ENCODE data around the gene YTHDC1.
"Not testable (repeated sequence)": the region's sequence is repeated elsewhere in the genome, so short reads cannot be mapped to it uniquely, and the experiment has no call there.

YTHDC1 gene

DNA sequence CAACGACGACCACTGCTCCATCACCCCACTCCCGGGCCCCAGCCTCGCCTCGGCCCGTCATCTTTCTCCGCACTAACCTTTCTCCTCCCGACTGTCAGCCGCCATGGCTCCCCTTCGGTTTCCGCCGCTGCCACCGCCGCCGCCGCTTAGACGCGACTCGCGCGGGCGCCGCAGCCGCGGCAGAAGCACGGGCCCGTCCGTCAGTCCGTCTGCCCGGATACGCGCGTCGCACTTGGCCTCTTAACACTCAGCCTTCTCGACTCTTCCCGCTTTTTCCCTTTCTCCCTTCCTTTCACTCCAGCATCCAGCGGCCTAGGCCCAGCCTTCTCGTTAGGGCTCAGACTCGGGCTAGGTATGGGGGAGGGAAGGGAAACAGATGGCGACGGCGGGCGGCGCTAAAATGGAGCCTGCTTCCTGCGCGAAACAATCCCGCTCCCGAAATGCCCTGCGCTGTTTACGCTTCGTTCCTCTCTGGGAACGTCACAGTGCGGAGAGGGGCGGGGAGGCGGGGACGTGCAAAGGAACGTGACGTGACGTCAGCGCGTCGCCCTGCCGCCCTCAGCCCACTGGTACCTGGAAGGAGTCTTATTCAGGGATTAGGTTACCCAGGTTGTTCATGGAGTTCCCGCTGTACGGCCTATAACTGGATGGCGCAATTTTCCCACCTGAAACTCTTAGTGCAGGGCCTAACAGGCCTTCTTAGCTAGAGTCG is at the start of gene YTHDC1:
Gene YTHDC1 (minus strand): TSS at position 442 of the 712 bp plus-strand sequence. CDS start 337 bp downstream, at position 105.
- peak; percentile 96 for DNase-seq

DNA sequence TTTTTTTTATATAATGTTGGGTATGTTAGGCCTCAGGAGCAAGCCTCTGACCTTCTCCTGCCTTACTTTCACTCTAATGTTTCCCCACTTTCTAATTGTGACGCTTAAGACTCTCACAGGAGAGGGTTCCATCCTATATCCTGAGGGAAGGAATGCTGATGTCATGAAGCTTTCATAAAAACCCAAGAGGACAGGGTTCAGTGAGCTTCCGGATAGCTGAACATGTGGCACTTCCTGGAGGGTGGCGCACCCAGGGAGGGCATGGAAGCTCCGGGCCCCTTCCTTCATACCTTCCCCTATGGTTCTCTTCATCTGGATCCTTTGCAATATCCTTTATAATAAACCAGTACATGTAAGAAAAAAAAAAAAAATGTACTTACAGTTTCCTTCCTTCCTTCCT is 49.4 kb upstream of the YTHDC1 start:
- no peak for DNase-seq

DNA sequence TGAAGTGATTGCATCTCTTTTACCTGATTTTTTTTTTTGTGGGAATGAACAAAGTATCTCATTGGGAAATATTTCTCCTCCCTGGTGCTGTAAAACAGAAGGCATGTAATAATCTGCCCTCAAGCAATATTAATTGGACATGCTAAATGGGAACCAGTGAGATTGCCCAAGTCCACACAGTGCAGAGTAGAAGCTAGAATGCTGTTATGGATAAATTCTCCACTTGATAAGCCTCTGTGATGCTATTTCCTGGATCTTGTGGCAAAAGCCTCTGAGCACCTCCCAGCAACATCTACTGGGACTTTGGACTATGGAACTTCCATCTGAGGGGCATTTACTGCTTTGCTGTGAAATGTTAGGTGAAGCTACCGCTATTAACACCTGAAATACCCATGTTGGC is 46.9 kb upstream of the YTHDC1 start:
- DNase-seq: no peak

DNA sequence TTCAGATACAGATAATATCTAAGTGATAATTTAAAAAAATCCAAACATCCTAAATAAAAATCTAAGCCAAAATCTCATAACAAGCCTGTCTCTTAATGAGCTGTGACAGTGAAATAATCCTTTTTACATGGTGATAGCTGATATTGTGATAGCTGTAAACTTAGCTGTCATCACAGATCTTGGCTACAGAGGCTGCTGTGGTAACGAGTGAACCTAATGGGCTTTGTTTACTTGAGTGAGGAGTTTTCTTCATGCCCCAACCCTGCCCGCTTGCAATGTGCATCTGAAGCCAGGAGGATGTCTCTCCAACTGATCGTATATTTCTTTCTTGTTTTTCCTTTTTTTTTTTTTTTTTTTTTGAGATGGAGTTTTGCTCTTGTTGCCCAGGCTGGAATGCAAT is 41.5 kb upstream of the YTHDC1 start:
- no peak for DNase-seq

DNA sequence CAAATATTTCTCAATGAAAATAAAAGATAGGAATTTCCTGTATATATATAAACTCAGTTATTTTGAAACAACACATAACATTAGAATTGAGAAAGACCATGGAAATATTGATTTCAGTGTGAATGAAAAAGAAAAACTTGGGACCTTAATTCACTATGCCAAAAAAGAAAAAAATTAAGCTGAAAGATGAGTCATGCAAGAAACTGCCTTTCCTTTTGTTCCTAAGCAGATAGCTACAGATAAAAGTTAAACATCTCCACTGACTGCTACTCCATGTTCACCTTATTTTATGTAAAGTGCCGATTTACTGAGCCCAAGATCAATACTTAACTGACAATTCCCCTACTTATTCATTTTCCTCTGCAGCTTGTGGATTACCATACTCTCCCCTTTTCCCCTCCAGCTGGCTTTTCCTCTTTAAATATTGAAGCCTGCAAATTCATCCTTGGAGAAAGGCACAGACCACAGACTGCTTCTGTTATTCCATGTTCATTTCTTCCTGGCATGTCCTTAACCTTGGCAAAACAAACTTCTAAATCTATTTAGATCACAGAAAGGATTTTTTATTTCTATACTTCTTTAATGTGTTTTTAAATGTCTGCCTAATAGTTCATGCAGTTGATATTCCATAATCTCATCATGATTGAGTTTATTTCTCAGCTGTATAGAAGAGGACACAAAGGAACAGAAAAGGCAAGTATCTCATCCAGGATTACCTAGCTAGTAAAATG is 40.5 kb upstream of the YTHDC1 start:
- no peak for DNase-seq

DNA sequence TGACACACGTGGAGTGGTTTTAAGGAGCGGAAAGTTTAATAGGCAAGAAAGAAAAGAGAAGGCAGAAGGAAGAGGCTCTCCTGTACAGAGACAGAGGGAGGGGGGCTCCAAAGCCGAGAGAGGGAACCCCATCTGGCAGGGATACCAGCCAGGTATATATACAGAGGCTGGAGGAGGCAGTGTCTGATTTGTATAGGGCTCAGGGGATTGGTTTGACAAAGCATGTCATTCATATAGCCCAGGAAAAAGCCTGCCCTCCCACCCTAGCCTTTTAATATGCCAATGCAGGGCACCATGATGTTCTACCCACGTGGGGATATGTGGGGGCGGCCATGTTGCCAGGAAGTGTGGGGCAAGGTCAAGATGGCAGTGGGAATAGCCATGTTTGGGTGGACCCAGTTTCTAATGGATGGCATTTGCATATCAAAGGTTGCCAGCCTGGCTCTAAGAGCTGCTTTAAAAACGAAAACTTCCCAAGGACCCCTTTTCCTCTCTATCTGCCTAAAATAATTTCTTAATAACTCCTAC is 39.6 kb upstream of the YTHDC1 start:
- not testable (repeated sequence) for DNase-seq

DNA sequence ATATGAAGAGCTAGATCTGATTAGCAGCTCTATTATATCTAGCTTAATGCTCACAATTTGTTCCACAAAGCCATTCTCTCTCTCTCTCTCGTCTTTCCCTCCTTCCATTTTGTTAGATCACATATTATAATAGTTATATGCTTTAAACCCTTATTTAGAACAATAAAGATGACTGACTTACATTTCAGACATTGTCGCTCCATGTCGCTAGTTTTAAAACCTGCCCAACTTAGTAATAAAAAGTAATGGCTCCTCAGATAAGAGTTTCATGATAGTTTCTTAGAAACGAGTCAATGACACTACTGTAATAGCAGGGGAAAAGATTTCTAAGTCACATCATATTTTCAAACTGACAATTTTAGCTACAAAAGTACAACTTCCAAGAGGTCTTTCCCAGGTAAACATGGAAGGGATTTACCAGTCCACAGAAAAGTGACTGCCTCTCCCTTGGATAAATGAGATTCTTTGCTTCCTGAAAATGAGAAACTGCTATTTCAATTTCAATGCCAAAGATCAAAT is 38.5 kb upstream of the YTHDC1 start:
- no peak for DNase-seq

DNA sequence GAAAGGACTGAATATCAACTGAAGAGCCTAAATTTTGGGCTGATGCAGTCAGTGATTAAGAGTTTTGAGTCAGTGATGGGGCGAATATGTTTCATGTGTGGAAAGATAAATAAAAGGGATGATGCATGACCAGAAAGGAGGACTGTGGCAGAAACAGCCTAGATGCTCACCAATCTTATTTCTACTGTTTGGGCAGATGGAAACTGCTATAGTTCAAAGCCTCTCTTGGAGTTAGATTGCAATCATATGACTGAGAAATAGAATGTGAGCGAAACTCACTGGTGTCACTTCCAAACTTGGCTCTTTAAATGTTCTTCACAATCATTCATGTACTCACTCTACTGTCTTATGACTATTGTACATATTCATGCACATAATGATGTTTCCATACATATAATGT is 35.4 kb upstream of the YTHDC1 start:
- DNase-seq: no peak

DNA sequence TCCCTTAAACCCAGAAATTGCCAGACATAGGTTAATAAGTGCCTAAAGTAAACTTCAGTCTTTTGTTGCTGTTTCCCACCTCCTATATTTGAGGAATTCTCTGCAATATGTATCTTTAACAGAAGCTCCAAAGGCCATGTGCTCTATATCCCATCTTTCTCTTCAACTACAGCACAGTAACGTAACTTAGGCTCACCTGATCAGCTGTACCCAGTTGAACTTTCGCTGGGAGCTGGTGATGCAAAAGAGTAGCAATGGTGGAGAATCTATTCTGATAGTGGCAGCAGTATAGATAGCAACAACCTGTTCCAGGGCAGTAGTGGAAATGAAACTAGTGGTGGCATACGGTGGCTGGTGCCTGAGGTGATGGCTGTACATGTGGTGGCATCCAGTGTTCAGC is 33.2 kb upstream of the YTHDC1 start:
- DNase-seq: no peak

DNA sequence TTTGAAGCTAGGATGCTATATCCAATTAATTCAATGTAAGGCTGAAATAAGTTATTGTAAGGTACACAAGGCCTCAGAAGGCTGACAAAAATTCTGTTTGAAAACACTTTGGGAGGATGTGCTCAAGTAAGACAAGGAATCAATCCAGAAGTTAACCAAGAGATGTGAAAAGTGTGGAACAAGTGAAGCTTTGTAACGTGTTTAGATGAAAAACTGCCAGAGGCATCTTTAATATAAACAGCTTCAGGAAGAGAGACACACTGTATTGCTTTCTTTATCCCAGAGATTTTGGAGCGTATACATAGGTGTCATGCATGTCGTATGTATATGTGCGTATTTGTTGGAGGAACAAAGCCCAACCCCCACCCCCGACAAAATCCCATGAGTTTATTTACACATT is 28.3 kb upstream of the YTHDC1 start:
- DNase-seq: no peak

DNA sequence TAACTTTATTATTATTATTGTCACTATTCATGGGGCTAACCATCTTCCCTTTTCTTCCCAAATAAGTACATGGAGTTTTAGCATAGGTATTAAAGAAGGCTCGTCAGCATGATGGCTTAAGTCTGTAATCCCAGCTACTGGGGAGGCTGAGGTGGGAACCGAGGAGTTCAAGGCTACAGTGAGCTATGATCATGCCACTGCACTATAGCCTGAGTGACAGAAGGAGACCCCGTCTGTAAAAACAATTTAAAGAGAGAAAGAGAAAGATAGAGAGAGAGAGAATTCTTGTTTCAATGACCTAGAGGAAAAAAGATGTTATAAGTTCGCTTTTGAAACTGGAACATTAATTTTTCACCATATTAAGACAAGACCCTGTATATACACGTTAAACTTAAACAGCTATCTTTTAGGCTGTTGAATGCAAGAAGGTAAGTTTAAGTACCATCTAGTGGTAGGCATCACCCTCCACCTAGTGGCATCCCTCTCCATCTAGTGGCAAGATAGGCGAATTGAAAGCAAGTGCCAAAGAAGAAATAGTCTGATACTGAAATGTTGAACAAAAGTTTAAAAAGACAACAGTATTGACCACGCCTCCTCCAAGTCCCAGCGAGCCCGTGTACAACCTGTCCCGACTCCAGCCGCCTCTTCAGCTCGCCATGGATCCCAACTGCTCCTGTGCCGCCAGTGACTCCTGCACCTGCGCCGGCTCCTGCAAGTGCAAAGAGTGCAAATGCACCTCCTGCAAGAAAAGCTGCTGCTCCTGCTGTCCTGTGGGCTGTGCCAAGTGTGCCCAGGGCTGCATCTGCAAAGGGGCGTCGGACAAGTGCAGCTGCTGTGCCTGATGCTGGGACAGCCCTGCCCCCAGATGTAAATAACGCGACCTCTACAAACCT is 26.0 kb upstream of the YTHDC1 start:
- peak; percentile 41 for DNase-seq

DNA sequence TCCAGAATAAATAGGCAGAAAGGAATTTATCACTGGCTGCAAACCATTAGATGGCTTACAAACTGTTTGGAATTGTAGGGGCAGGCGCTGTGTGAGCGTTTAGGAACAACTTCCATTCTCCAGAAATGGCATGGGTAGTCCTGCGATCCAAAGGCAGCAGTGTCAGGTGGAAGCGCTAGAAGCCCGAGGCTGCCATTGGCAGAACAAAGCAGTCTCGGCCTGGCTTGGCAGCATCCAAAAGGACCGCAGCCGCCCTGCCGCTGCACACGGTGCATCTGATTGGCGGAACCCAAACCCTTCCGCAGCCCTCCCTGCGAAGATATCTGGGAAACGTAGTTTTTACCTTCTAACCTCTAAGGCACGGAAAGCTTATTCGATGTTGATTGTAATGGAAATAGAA is 23.6 kb upstream of the YTHDC1 start:
- peak; percentile 78 for DNase-seq

DNA sequence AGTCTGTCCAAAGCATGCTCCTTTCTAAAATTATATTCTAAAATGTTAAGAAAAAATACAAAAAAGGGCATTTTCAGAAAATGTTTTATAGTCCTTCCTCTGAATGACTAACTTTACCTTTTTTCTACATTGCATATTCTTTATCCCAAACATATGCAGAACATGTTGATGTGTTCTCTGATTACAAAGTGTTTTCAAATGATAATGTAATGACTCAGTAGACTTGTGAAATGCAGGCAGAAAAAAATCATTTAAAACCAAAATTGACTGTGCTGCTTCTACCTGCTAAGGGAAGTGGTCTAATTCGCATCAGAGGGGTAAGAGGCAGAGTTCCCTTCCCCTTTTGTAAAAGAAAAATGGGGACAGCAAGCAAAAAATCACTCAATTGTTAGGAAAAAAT is 22.7 kb upstream of the YTHDC1 start:
- no peak for DNase-seq

DNA sequence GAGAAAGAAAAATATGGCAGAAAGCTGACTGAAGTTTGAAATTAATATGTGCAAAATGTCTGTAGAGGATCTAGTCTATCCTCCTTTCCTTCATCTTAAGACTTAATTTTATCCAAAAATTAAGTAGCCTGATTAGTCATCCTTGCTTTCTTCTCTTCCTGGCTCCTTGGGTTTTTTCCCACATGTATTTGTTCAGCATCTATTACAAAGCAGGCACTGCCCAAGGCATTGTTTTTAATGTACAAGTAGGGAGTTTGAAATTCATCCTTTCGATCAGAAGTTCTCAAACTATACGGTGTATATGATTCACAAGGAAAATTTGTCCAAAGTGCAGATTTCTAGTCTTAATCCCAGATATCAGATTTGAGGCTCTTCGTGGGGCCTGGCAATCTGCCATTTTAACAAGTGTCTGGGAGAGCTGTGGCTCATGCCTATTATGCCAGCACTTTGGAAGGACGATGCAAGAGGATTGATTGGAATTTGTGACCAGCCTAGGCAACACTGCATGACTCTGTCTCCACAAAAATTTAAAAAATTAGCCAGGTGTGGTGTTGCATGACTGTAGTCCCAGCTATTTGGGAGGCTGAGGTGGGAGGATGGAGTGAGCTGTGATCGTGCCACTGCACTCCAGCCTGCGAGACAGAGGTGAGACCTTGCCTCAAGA is 19.4 kb upstream of the YTHDC1 start:
- DNase-seq: peak; percentile 55

DNA sequence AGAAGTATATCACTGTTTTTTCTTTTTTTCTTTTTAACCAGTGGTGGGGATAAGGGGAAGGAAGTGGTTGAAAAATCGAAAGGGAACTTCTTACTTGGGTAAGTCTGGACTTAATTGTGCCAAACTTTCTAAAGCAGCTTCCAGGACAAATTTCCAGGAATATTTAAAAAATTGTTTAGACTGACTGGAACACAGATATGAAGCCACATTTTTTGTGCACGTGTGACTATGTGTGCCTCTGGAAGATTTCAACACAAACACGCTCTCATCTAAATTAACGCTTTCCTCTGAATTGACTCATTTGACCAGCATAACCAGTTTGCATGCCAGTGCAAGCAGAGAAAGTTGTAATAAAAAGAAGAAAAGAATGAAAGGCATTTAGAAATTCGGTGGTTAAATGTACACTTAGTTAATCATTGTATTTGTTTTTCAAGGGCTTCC is 18.8 kb upstream of the YTHDC1 start:
- DNase-seq: peak; percentile 55

DNA sequence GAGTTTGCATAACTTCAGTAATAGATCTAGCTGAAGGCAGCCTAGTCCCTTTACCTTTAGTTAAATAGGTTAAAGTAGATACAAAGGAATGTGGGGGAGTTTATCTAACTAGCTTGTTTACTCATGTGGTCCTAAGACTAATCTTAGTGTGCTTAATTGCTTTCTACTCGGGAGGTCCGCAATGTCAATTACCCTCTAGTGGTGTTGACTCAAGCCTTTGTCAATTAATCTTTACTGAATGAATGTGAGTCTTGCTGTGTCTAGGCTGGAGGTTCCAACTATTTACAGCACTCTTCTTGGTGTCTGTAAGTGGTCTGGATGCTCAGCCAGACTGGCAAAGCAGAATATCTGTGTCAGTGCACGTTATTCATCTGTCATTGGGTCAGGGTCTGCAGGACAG is 17.9 kb upstream of the YTHDC1 start:
- no peak for DNase-seq

DNA sequence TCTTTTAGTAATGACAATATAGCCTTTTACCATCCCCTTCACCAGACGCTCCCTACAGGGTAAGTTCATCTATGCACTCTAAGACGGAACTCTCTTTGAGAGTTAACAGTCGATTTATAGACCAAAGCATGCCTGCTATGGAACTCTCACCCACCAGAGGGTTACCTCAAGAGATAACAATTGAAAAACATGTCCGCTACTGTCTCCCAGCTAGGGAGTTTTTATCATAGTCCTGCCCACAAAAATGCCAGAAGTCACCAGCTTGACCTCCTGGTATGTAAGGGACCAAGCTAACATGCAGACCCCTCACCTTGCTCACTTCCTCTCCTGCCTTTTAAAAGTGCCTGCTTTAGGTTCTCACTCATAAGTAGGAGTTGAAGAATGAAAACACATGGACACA is 16.7 kb upstream of the YTHDC1 start:
- no peak for DNase-seq

DNA sequence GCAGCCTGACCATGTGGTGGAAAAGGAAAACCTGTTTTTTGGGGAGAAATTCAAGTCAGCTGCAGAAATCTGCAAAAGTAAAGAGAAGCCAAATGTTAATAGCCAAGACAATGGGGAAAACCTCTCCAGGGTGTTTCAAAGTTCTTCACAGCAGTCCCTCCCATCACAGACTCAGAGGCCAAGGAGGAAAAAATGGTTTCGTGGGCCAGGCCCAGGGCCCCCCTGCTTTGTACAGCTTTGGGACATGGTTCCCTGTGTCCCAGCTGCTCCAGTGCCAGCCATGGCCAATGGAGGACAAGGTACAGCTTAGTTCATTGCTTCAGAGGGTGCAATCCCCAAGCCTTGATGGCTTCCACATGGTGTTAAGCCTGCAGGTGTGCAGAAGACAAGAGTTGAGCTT is 15.2 kb upstream of the YTHDC1 start:
- DNase-seq: no peak

DNA sequence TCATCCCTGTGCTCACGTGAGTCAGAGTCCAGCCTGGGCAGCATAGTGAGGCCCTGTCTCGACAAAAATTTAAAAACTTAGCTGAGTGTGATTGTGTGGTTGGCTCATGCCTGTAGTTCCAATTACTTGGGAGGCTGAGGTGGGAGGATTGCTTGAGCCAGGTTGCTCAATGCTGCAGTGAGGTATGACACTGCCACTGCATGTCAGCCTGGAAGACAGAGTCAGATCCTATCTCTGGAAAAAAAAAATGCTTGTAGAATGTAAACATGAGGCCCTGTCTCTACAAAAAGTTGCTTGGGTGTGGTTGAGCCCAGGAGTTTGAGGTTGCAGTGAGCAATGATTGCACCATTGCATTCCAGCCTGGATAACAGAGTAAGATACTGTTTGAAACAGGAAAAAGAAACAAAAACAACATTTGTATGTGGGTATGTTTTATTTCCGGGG is 11.3 kb upstream of the YTHDC1 start:
- DNase-seq: peak; percentile 26

DNA sequence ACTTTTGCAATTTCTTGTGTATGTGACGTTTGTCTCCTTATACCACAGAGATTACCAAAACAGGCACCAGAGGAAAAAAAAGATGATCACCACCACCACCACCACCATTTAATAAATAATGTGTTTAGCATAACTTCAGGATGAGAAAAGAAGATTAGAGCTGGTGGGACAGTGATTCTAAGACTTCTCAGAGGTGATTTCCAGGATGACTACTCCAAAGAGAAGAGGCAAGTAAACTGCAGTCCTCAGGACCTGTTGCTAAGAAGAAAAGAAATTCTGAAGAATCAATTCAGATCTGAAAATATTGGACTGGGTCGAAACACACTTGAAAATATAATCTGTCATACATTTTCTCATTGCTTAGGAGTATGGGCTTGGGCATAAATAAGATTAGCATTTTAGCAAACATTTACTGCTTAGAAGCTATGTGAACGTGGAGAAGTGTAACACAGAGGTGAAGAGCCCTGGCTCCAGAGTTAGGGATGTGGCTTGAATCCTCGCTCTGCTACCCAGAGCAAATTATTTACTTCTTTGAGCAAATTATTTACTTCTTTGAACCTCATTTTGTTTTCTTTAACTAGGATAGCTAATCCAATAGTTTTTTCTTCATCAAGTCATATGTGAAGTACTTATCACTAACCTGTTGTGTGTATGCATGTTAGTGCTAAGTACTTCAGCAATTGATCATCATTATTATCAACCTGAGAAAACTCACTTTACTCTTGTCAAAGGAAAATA is 10.5 kb upstream of the YTHDC1 start:
- DNase-seq: no peak

DNA sequence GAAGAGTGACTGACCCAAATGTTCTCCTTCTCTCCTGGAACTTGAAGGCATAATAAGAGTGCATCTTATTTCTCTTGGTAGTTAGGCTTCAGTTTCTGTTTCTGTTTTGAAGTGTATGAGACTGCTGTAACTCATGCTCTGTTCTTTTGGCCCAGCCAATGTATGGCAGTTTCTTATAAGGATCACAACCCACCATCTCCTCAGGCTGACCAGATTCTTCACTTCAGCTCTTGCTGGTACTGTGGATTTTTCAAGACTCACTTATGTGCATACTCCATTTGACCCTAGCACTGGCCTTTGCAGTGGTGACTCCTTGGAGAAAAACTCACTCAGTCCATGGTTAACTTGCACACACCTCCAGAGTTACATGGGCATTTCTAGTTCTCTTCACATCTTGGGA is 9.6 kb upstream of the YTHDC1 start:
- DNase-seq: no peak

DNA sequence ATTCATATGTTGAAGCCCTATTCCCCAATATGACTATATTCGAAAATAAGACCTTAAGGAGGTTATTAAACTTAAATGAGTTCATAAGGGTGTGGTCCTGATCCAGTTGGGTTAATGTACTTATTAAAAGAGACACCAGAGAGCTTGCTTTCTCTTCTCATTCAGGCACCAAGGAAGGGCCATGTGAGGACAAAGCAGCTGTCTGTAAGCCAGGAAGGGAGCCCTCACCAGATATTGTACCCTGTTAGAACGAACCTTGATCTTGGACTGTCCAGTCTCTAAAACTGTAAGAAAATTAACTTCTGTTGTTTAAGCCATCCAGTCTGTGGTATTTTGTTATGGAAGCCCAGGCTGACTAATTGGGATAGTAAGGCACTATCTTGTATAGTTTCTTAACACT is 9.1 kb upstream of the YTHDC1 start:
- no peak for DNase-seq
